GM21423 (cell line): ENCODE data around the gene PRR23C.
"Not testable (repeated sequence)": the region's sequence is repeated elsewhere in the genome, so short reads cannot be mapped to it uniquely, and the experiment has no call there.

Source experiments
- ATAC-seq: cut with Tn5 transposase; IDR thresholded peaks from one replicate; pipeline ENCODE4 v1.9.1; 2021; ENCODE audit warnings: mild to moderate bottlenecking, moderate library complexity; ENCODE audit not compliant: unreplicated experiment

PRR23C gene

DNA sequence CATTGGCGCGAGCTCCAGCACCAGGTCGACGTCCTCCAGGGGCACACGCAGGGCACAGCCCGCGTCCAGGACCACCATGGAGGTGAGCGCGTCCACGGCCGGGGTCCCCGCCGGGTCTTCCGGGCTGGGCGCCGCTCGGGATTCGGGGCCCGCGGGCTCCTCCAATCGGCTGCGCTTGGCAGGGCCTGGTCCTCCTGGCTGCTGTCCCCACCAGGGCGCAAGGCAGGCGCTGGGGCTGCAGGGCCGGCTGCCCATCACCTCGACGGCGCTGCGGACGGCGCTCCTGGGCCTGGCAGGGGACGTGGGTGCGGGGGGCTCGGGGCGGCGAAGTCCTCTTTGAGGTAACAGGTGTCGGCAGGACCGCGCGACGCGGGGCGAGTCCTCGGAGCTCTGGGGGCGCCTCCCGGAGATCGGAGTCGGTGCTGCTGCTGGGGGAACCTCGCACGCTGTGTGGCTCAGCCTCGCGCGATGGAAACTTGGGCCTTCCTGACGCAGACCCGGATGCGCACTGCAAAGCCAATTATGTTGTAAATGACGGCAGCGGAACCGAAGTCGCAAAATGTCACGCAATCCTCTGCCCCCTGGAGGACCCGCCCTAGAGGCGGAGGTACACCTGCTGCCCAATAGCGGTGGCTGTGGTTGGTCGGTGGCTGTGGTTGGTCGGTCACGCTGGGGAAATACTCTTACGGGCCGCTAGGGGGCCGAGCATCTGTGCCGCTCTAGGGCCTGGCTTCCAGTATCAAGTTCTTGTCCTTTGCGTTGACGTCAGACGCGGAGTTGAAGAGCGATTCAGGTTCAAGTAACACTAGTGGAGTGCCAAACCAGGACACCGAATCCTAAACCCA lies at the start of gene PRR23C:
TSS of gene PRR23C (minus strand) at position 527 of the 845 bp plus-strand sequence. CDS start at position 255, 272 bp downstream.
- ATAC-seq: no peak

DNA sequence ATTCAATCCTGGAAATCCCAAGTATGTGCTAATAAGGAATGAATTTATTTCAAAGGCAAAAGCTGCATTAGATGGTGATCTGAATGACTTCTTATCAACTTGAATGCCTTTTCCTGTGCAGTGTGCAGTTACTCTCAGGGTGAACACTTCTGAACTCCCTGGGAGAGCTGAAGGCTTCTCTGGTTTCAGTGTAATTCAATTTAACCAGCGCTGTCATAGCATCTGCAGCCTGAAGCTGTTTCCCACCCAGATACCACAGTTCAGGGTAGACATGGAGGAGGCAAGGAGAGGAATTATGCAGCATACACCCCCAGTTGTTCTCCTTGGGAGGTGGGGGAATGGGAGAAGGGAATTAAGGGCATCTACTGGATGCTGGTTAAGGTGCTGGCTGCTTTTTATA lies 49.1 kb upstream of the PRR23C start:
- ATAC-seq: no peak

GRCh38 chr3:139088462-139089324 lies 44.0 kb upstream of the PRR23C start:
- no peak for ATAC-seq

- ATAC-seq: no peak
Observed at GRCh38 chr3:139087621-139088020, 42.9 kb upstream of the PRR23C start.

- ATAC-seq: no peak
Observed at GRCh38 chr3:139084176-139084575, 39.5 kb upstream of the PRR23C start.

DNA sequence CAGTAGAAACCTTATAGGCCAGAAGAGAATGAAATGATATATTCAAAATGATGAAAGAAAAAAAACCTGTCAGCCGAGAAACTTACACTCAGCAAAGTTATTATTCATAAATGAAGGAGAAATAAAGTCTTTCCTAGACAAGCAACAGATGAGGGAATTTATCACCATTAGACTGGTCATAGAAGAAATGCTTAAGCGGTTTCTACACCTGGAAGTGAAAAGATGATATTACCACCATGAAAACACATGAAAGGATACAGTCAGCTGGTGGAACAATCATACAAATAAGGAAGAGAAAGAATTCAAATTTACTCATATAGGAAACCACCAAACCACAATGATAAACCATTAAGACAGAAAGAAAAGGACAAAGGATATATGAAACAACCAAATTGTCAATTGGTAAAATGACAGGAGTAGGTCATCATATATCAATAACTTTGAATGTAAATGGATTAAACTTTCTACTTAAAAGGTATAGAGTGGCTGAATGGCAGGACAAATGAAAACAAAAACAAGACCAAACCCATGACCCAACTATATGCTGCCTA lies 29.9 kb upstream of the PRR23C start:
- no peak for ATAC-seq

DNA sequence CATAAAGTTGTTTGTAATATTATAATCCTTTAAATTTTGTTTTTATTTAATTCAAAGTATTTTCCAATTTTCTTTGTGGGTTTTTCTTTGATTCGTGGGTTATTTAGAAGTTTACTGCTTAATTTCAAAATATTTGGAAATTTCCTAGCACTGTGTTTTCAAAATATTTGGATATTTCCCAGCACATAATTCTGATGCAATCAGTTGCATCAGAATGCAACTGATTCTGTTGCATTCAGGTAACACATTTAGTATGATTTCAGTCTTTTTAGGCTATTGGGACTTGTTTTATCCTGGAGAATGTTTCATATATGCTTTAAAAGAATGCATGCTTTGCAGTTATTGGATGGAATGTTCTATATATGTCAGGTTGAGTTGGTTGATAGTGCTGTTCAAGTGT lies 18.2 kb upstream of the PRR23C start:
- no peak for ATAC-seq

DNA sequence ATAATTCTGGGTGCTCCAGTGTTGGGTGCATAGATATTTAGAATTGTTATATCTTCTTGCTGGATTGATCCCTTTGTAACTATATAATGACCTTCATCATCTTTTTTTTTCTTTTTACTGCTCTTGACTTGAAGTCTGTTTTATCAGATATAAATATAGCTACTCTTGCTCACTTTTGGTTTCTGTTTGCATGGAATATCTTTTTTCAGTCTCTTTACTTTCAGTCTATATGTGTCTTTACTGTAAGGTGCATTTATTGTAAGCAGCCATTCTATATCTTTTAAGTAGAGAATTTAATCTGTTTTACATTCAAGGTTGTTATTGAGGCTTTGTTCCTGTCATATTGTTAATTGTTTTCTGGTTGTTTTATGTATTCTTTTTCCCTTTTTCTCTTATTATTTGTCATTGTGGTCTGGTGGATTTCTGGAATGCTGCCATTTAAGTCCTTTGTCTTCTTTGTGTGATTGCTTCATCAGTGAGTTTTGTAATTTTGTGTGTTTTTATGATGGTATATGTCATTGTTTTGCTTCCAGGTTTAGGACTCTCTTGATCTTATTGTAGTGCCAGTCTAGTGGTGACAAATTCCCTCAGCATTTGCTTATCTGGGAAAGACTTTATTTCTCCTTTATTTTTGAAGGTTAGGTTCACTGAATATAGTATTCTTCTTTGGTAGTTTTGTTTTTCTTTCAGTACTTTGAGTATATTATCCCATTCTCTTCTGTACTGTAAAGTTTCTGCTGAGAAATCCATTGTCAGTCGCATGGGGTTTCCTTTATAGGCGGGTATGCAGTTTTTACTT lies 8.3 kb upstream of the PRR23C start:
- ATAC-seq: no peak

- no peak for ATAC-seq
Observed at GRCh38 chr3:139043554-139044365, 932 bp downstream of the PRR23C start.

DNA sequence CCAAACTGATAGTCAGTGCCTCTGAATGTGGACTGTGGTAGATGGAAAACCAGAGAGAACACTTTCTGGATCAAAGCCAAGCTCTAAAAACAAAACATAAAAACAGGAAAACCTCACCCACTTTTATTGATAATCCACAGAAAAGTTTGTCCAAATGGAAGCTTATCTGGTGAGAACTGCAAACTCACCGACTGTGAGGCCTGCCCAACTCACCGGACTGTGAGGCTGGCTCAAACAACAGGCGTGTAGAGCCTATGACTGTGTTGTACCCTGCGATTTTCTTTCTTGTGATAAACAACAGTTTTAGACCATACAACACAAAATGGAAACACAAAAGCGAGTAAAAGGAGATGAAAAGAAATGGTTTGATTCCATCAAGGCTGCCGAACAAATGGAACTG lies 7.2 kb downstream of the PRR23C start:
- no peak for ATAC-seq

DNA sequence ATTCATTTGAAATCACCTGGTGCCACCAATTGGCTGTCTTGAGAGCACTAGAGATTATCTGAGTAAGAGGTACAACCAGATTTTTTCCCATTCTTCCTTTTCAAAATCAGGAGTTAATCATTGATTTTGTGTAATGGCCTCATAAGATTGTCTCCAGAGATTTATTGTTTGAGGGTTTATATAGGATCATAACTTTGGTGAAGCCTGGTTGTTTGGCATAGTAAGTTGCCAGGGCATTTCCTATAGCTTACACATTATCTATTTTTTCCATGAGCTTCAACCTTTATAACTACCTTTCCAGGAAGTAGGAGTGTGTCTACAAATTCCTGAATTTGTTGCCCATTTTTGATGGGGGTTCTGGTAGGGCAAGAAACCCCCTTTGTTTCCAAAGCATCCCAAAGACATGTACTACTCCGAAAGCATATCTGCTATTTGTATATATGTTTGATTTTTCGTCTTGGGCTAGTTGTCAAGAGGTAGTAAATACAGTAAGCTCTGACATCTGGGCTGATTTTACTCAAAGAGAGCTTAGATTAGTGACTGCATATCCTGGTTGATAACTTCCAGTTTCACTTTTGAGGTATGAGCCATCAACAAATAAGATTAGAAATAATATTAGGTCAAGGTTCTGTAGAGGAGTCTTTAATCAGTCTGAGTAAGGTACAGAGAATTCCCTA lies 12.2 kb downstream of the PRR23C start:
- ATAC-seq: no peak

DNA sequence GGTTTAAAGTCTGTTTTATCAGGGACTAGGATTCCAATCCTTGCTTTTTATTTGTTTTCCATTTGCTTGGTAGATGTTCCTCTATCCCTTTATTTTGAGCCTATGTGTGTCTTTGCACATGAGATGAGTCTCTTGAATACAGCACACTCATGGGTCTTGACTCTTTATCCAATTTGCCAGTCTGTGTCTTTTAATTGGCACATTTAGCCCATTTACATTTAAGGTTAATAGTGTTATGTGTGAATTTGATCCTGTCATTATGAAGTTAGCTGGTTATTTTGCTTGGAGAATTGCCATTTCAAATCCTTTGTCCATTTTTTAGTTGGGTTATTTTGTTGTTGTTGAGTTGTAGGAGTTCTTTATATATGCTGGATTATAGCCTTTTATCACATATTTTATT lies 14.1 kb downstream of the PRR23C start:
- ATAC-seq: not testable (repeated sequence)

DNA sequence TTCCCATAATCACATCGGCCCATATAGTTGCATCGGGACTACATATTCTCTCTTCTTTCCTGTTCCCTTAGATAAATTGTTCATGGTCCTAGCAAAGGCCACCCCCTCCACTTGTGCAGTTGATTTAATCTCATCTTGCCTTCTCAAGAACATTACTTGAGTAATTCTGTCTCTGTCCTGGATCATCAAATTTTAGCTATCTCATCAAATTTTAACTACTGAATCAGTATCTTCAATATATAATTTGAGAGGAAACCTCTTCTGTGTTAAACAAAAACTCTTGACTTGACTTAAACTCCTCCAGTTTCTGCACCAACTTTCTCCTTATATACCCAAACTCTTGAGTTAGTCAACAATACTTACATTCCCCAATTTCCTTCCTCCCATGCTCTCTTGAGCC lies 19.7 kb downstream of the PRR23C start:
- no peak for ATAC-seq

- ATAC-seq: no peak
Observed at GRCh38 chr3:139020868-139021234, 23.8 kb downstream of the PRR23C start, which contains the start of gene PRR23B. Gene PRR23B (minus strand): TSS chr3:139020926. CDS start chr3:139020661, 265 bp downstream.

DNA sequence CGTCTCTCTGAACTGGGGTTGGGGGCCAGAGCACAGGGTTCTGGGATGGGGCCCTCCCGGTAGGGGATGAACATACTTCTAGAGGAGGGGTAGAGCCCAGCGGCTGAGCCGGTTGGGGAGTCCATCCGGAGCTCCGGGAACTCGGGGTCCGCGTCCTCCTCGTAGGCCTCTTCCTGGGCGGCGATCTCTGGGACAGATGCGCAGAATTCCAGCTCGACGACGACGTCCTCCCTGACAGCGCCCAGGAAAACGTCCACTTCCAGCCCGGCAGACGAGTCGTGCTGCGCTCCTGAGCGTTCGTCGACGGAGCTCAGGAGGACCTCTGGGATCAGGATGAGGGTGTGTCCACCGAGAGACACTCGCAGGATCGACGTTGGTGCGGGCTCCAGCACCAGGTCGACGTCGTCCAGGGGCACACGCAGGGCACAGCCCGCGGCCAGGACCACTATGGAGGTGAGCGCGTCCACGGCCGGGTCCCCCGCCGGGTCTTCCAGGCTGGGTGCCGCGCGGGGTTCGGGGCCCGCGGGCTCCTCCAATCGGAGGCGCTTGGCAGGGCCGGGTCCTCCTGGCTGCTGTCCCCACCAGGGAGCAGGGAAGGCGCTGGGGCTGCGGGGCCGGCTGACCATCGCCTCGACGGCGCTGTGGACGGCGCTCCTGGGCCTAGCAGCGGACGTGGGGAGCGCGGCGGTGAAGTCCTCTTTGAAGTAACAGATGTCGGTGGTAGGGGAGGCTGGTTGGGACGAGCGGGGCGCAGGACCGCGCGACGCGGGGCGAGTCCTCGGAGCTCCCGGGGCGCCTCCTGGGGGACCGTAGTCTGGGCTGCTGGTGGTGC lies 24.4 kb downstream of the PRR23C start:
- ATAC-seq: no peak

GRCh38 chr3:139016430-139017048 lies 28.2 kb downstream of the PRR23C start:
- no peak for ATAC-seq

DNA sequence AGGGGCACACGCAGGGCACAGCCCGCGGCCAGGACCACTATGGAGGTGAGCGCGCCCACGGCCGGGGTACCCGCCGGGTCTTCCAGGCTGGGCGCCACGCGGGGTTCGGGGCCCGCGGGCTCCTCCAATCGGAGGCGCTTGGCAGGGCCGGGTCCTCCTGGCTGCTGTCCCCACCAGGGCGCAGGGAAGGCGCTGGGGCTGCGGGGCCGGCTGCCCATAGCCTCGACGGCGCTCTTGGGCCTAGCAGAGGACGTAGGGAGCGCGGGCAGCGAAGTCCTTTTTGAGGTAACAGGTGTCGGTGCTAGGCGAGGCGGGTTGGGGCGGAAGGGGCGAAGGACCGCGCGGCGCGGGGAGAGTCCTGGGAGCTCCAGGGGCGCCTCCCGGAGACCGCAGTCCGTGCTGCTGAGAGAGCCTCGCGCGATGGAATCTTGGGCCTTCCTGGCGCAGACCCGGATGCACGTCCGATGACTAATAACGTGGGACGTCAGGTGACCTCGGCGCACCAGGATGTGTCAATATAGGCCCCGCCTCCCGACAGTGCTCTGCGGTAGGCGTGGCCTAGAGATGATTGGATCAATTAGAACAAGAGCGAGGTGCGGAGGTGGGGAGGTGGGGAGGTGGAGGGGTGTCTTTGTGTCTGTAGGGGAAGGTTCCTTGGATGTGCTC lies 38.5 kb downstream of the PRR23C start, which contains the start of gene PRR23A:
TSS of gene PRR23A (minus strand) at position 218 of the 666 bp plus-strand sequence. CDS start at position 218, 0 bp downstream.
- ATAC-seq: no peak
